Naive thymus-derived CD4-positive, alpha-beta T cell (primary cell): Measurements from ENCODE around the gene BUD13. TPM values are rescaled to one million over a fixed set of nuclear protein-coding genes. Genes with fewer than 3 reads are reported as not detected.

ENCODE experiments used
- ATAC-seq: fragments of 150-1000 bp; cut with Tn5 transposase; 2 replicates; pipeline ENCODE4 v1.10.0; 2021; ENCODE audit warnings: mild to moderate bottlenecking, moderate library complexity
- CTCF ChIA-PET: fragments of 350-600 bp; sonication (Branson Sonifier 250); formaldehyde crosslinking; loops from one replicate; lab custom pipeline; 2021; ENCODE audit warnings: antibody characterized with exemption; lab: Charles Lee
- POLR2A ChIA-PET: fragments of 350-600 bp; sonication (Branson Sonifier 250); formaldehyde crosslinking; loops from one replicate; lab custom pipeline; 2021; ENCODE audit warnings: antibody characterized with exemption, inconsistent platforms; lab: Charles Lee
- DNase-seq, 9 donors: peaks; one replicate each; pipeline versions ENCODE4 v3.0.0 to v3.0.0-alpha.2; 2020 to 2022; ENCODE audit warnings: mixed read lengths in 1 of 9
- H3K27ac ChIP-seq: one replicate; pipeline ENCODE4 v1.7.0; 2013; ENCODE audit warnings: mild to moderate bottlenecking, low read depth, low read length, moderate library complexity
- H3K27me3 ChIP-seq, 2 donors: one replicate each; pipeline ENCODE4 v1.7.0; 2013; ENCODE audit warnings: low read length in 2 of 2, mild to moderate bottlenecking in 2 of 2, moderate library complexity in 2 of 2; ENCODE audit not compliant: control insufficient read depth in 2 of 2, insufficient read depth in 2 of 2
- H3K36me3 ChIP-seq, 3 experiments: 1 replicate in 2 of 3; 2 replicates in 1 of 3; pipeline ENCODE4 v1.7.0; 2013; ENCODE audit warnings: low read length in 3 of 3, mild to moderate bottlenecking in 3 of 3, moderate library complexity in 1 of 3; ENCODE audit not compliant: insufficient read depth in 3 of 3, control insufficient read depth in 2 of 3
- H3K4me1 ChIP-seq, 2 donors: one replicate each; pipeline ENCODE4 v1.7.0; 2013; ENCODE audit warnings: low read length in 2 of 2, mild to moderate bottlenecking in 2 of 2, moderate library complexity in 1 of 2; ENCODE audit not compliant: control insufficient read depth in 2 of 2, insufficient read depth in 2 of 2
- H3K4me3 ChIP-seq: 2 replicates; pipeline ENCODE4 v1.7.0; 2013; ENCODE audit warnings: mild to moderate bottlenecking, low read length
- H3K9me3 ChIP-seq, 3 experiments: 1 replicate in 2 of 3; 2 replicates in 1 of 3; pipeline ENCODE4 v1.7.0; 2013; ENCODE audit warnings: low read length in 3 of 3; ENCODE audit not compliant: control insufficient read depth in 2 of 3
- H3K27ac Mint-ChIP-seq, 9 donors: one replicate each; pipeline ENCODE4 v1.8.0; 2020 to 2022; ENCODE audit warnings: mixed read lengths in 9 of 9, mild to moderate bottlenecking in 8 of 9, moderate library complexity in 5 of 9, inconsistent platforms in 2 of 9
- H3K27me3 Mint-ChIP-seq, 5 donors: one replicate each; pipeline ENCODE4 v1.8.0; 2021 to 2022; ENCODE audit warnings: mixed read lengths in 5 of 5, mild to moderate bottlenecking in 1 of 5
- H3K36me3 Mint-ChIP-seq, 5 donors: one replicate each; pipeline ENCODE4 v1.8.0; 2020 to 2022; ENCODE audit warnings: mixed read lengths in 5 of 5, mild to moderate bottlenecking in 3 of 5, inconsistent platforms in 1 of 5
- H3K4me1 Mint-ChIP-seq, 7 donors: one replicate each; pipeline ENCODE4 v1.8.0; 2020 to 2022; ENCODE audit warnings: mixed read lengths in 7 of 7, mild to moderate bottlenecking in 3 of 7, inconsistent platforms in 1 of 7
- H3K4me3 Mint-ChIP-seq, 10 donors: one replicate each; pipeline ENCODE4 v1.8.0; 2020 to 2022; ENCODE audit warnings: mild to moderate bottlenecking in 10 of 10, mixed read lengths in 10 of 10, moderate library complexity in 6 of 10, inconsistent platforms in 2 of 10
- H3K9me3 Mint-ChIP-seq, 11 donors: one replicate each; pipeline ENCODE4 v1.8.0; 2020 to 2022; ENCODE audit warnings: mixed read lengths in 11 of 11, mild to moderate bottlenecking in 4 of 11, inconsistent platforms in 1 of 11, moderate library complexity in 1 of 11
- intact Hi-C, 2 donors: fragments of 100-400 bp; cut with micrococcal nuclease; formaldehyde crosslinking; loops; one replicate each; pipeline ENCODE4 v1.15.1; 2023
- polyA plus RNA-seq, 2 donors: library from polyadenylated mRNA; unstranded; fragments of 300-500 nt; fragmentation: Illumina TruSeq; gene quantifications; one replicate each; pipeline ENCODE4 v1.2.3, GENCODE V29; 2021
- total RNA-seq, 6 experiments: library from RNA in 5 of 6; stranded (reverse) in 5 of 6; gene quantifications; 1 replicate in 5 of 6; 2 replicates in 1 of 6; pipeline ENCODE4 v1.2.3 and lab custom pipeline; 2021 to 2026

Gene BUD13
- total and polyA plus RNA-seq, 7 experiments from 2014 or later = 9.4 to 32.0 (median 20.3) TPM

- CTCF ChIA-PET = interaction anchor here (0.7 to 1.6 kb wide), 9 partner anchors 14 to 449 kb away, joined by 3 to 6 read pairs (median 4); partner anchors contain the start of gene BUD13
- peak overlapping the region; percentile 95 for H3K27ac ChIP-seq
- intact Hi-C loops = loop anchor here in 1 of 2 donors (5.0 kb wide), 1 partner anchor 540 kb away; the partner anchor contains the start of gene CEP164
- no peak for DNase-seq
- peaks cover 17 to 24% of the 10 kb centered on the region in 2 donors for H3K4me1 ChIP-seq
- H3K36me3 ChIP-seq = peaks cover 36 to 50% (median 38%) of the 10 kb centered on the region in 3 experiments
- H3K27me3 ChIP-seq = no peaks in the 10 kb centered on the region
- H3K4me3 ChIP-seq = peak overlapping the region; percentile 79
- peak overlapping the region; percentile 85 to 98 (median 92) for H3K4me3 Mint-ChIP-seq
- H3K27ac Mint-ChIP-seq = peak overlapping the region; percentile 79 to 98 (median 93)
- H3K27me3 Mint-ChIP-seq = no peaks in the 10 kb centered on the region
- peaks cover 9 to 41% (median 31%) of the 10 kb centered on the region in 5 donors for H3K36me3 Mint-ChIP-seq
- peaks cover 32 to 61% (median 49%) of the 10 kb centered on the region in 7 donors for H3K4me1 Mint-ChIP-seq
- peaks cover 0 to 5% (median 0%) of the 10 kb centered on the region in 11 donors for H3K9me3 Mint-ChIP-seq
- POLR2A ChIA-PET = interaction anchor here (0.6 to 3.3 kb wide), 13 partner anchors 9 to 444 kb away, joined by 3 to 49 read pairs (median 5); partner anchors contain the start of genes APOA1, BUD13, PAFAH1B2 and SIDT2
- no peaks in the 10 kb centered on the region for H3K9me3 ChIP-seq
- no peak for ATAC-seq
Measured at GRCh38 chr11:116786966-116787365, 14.2 kb upstream of the BUD13 start.

- peak overlapping the region; percentile 79 for H3K4me3 ChIP-seq
- DNase-seq (no peak), ATAC-seq (no peak)
- H3K9me3 ChIP-seq = no peaks in the 10 kb centered on the region
- no peaks in the 10 kb centered on the region for H3K27me3 ChIP-seq
- H3K4me3 Mint-ChIP-seq = peak overlapping the region; percentile 85 to 98 (median 92)
- peaks cover 34 to 60% (median 52%) of the 10 kb centered on the region in 7 donors for H3K4me1 Mint-ChIP-seq
- H3K4me1 ChIP-seq = peaks cover 13 to 24% of the 10 kb centered on the region in 2 donors
- ChIA-PET CTCF (interaction anchor here (0.7 to 1.5 kb wide), 5 partner anchors 13 to 450 kb away, joined by 3 to 4 read pairs (median 3); partner anchors contain the start of gene BUD13), POLR2A (interaction anchor here (0.8 to 3.3 kb wide), 7 partner anchors 10 to 444 kb away, joined by 3 to 49 read pairs (median 3); partner anchors contain the start of genes BUD13 and PAFAH1B2)
- H3K27me3 Mint-ChIP-seq = no peaks in the 10 kb centered on the region
- H3K27ac Mint-ChIP-seq = peak overlapping the region in 8 of 9 donors; percentile 6 to 98 (median 94)
- peaks cover 40 to 55% (median 40%) of the 10 kb centered on the region in 3 experiments for H3K36me3 ChIP-seq
- H3K36me3 Mint-ChIP-seq = peaks cover 11 to 42% (median 32%) of the 10 kb centered on the region in 5 donors
- H3K9me3 Mint-ChIP-seq = peaks cover 0 to 5% (median 0%) of the 10 kb centered on the region in 11 donors
- H3K27ac ChIP-seq = no peak overlapping the region
- intact Hi-C loops = loop anchor here in 1 of 2 donors (5.0 kb wide), 1 partner anchor 541 kb away; the partner anchor contains the start of gene CEP164
Measured at GRCh38 chr11:116786326-116786725, 13.5 kb upstream of the BUD13 start.

GRCh38 chr11:116782728-116783127 lies 9.9 kb upstream of the BUD13 start:
- CTCF ChIA-PET = no interaction called here
- ATAC-seq (no peak), DNase-seq (no peak)
- no peak overlapping the region for H3K4me3 ChIP-seq
- H3K9me3 Mint-ChIP-seq = peaks cover 0 to 3% (median 0%) of the 10 kb centered on the region in 11 donors
- peaks cover 50 to 89% (median 67%) of the 10 kb centered on the region in 3 experiments for H3K36me3 ChIP-seq
- H3K27me3 Mint-ChIP-seq = no peaks in the 10 kb centered on the region
- intact Hi-C loops = no loop called here
- POLR2A ChIA-PET = no interaction called here
- H3K4me1 ChIP-seq = peaks cover 10 to 13% of the 10 kb centered on the region in 2 donors
- H3K27me3 ChIP-seq = no peaks in the 10 kb centered on the region
- no peak overlapping the region for H3K4me3 Mint-ChIP-seq
- peaks cover 28 to 72% (median 50%) of the 10 kb centered on the region in 5 donors for H3K36me3 Mint-ChIP-seq
- H3K9me3 ChIP-seq = no peaks in the 10 kb centered on the region
- H3K27ac ChIP-seq = no peak overlapping the region
- peak overlapping the region in 3 of 9 donors; percentile 41 to 70 (median 43) for H3K27ac Mint-ChIP-seq
- H3K4me1 Mint-ChIP-seq = peaks cover 19 to 66% (median 43%) of the 10 kb centered on the region in 7 donors

GRCh38 chr11:116778556-116778955 lies 5.8 kb upstream of the BUD13 start:
- H3K9me3 Mint-ChIP-seq = peaks cover 0 to 3% (median 0%) of the 10 kb centered on the region in 11 donors
- H3K27ac Mint-ChIP-seq = peak overlapping the region in 2 of 9 donors; percentile 4 to 52
- H3K4me1 Mint-ChIP-seq = peaks cover 6 to 64% (median 30%) of the 10 kb centered on the region in 7 donors
- ChIA-PET POLR2A (no interaction called here), CTCF (no interaction called here)
- peaks cover 26 to 58% (median 52%) of the 10 kb centered on the region in 3 experiments for H3K36me3 ChIP-seq
- no peak overlapping the region for H3K27ac ChIP-seq
- ATAC-seq = no peak
- H3K27me3 Mint-ChIP-seq = no peaks in the 10 kb centered on the region
- no peak for DNase-seq
- no peak overlapping the region for H3K4me3 Mint-ChIP-seq
- H3K36me3 Mint-ChIP-seq = peaks cover 19 to 59% (median 33%) of the 10 kb centered on the region in 5 donors
- no peaks in the 10 kb centered on the region for H3K9me3 ChIP-seq
- peaks cover 3 to 4% of the 10 kb centered on the region in 2 donors for H3K4me1 ChIP-seq
- intact Hi-C loops = no loop called here
- no peaks in the 10 kb centered on the region for H3K27me3 ChIP-seq
- H3K4me3 ChIP-seq = no peak overlapping the region

- no peaks in the 10 kb centered on the region for H3K27me3 ChIP-seq
- no peaks in the 10 kb centered on the region for H3K9me3 ChIP-seq
- ATAC-seq (no peak), DNase-seq (no peak)
- H3K4me1 ChIP-seq = peaks cover 7 to 8% of the 10 kb centered on the region in 2 donors
- POLR2A ChIA-PET = interaction anchor here (0.6 kb wide), 1 partner anchor 11 kb away, joined by 3 read pairs; the partner anchor contains the start of gene ZPR1
- CTCF ChIA-PET = no interaction called here
- peaks cover 13 to 48% (median 37%) of the 10 kb centered on the region in 3 experiments for H3K36me3 ChIP-seq
- H3K27ac ChIP-seq = no peak overlapping the region
- Mint-ChIP-seq H3K36me3 (peaks cover 14 to 45% (median 33%) of the 10 kb centered on the region in 5 donors), H3K4me1 (peaks cover 9 to 54% (median 32%) of the 10 kb centered on the region in 7 donors), H3K4me3 (no peak overlapping the region), H3K27ac (peak overlapping the region in 1 of 9 donors; percentile 4), H3K9me3 (peaks cover 0 to 5% (median 0%) of the 10 kb centered on the region in 11 donors), H3K27me3 (no peaks in the 10 kb centered on the region)
- intact Hi-C loops = no loop called here
- no peak overlapping the region for H3K4me3 ChIP-seq
Measured at GRCh38 chr11:116777056-116777455, 4.3 kb upstream of the BUD13 start.

- Histone ChIP-seq H3K27me3 (no peaks in the 10 kb centered on the region), H3K27ac (no peak overlapping the region), H3K4me3 (no peak overlapping the region), H3K9me3 (no peaks in the 10 kb centered on the region), H3K4me1 (peaks cover 12 to 13% of the 10 kb centered on the region in 2 donors), H3K36me3 (peaks cover 10 to 45% (median 34%) of the 10 kb centered on the region in 3 experiments)
- DNase-seq (no peak), ATAC-seq (no peak)
- intact Hi-C loops = no loop called here
- peak overlapping the region in 2 of 9 donors; percentile 4 to 37 for H3K27ac Mint-ChIP-seq
- POLR2A ChIA-PET = interaction anchor here (0.6 to 0.7 kb wide), 3 partner anchors 10 to 544 kb away, joined by 3 to 5 read pairs (median 3); partner anchors contain the start of gene ZPR1
- CTCF ChIA-PET = interaction anchor here (0.6 kb wide), 1 partner anchor 140 kb away, joined by 5 read pairs; no protein-coding TSS in a partner anchor
- H3K4me1 Mint-ChIP-seq = peaks cover 14 to 59% (median 35%) of the 10 kb centered on the region in 7 donors
- peaks cover 0 to 5% (median 0%) of the 10 kb centered on the region in 11 donors for H3K9me3 Mint-ChIP-seq
- H3K36me3 Mint-ChIP-seq = peaks cover 13 to 42% (median 33%) of the 10 kb centered on the region in 5 donors
- no peaks in the 10 kb centered on the region for H3K27me3 Mint-ChIP-seq
- H3K4me3 Mint-ChIP-seq = no peak overlapping the region
Measured at GRCh38 chr11:116776522-116776984, 3.8 kb upstream of the BUD13 start.
